ENCODE data around the gene ABHD12.

- TF ChIP-seq KAT2A (conservative IDR thresholded peaks at IDR 0.05; ENCODE audit: control insufficient read depth, low read depth, low read length) (no peak), CHD4 (IDR thresholded peaks at IDR 0.05) (no peak), BRCA1 (IDR thresholded peaks at IDR 0.05; ENCODE audit: low read depth, low read length) (no peak), TCF12 (IDR thresholded peaks at IDR 0.05; ENCODE audit: low read depth, low read length) (no peak), EP300 (IDR thresholded peaks at IDR 0.05; ENCODE audit: borderline replicate concordance in 1 of 2, control insufficient read depth in 1 of 2, low read depth in 2 of 2, low read length in 2 of 2) (no peak), RAD21 (IDR thresholded peaks at IDR 0.05; ENCODE audit: insufficient read depth, low read depth, low read length) (no peak), E2F8 (IDR thresholded peaks at IDR 0.05; ENCODE audit: low read depth, partially characterized antibody) (no peak), SMC3 (IDR thresholded peaks at IDR 0.05; ENCODE audit: borderline replicate concordance, low read length) (no peak), JUND (IDR thresholded peaks at IDR 0.05; ENCODE audit: low read depth, low read length) (no peak), RCOR1 (conservative IDR thresholded peaks at IDR 0.05; ENCODE audit: low read depth, low read length) (no peak), CHD2 (IDR thresholded peaks at IDR 0.05; ENCODE audit: borderline replicate concordance, low read depth, low read length) (no peak), NFYA (IDR thresholded peaks at IDR 0.05; ENCODE audit: borderline replicate concordance, low read depth, low read length) (no peak)
- TF ChIP-seq, protein P1, sequence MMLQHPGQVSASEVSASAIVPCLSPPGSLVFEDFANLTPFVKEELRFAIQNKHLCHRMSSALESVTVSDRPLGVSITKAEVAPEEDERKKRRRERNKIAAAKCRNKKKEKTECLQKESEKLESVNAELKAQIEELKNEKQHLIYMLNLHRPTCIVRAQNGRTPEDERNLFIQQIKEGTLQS (IDR thresholded peaks at IDR 0.05; ENCODE audit: borderline replicate concordance, extremely low read depth, low read depth, low read length), result no peak
These were observed 73.1 kb downstream of the ABHD12 start for GRCh38 chr20:25317351-25318075.
